HepG2 (cell line): ENCODE measurements around the gene ART5. TPM values are rescaled to one million over a fixed set of nuclear protein-coding genes. Genes with fewer than 3 reads are reported as not detected.

Source experiments
- ATAC-seq: fragments of 200-7000 bp; cut with Tn5 transposase; 3 replicates; pipeline ENCODE4 v1.9.1; 2020; ENCODE audit warnings: mild to moderate bottlenecking, moderate library complexity
- BruUV-seq: library from RNA; stranded (reverse); fragments of 400-500 nt; replicated peaks from 2 replicates; lab custom pipeline; 2021; lab: Mats Ljungman, UMichigan
- CTCF ChIA-PET: fragments of 300-600 bp; formaldehyde crosslinking; extraction: SDS; loops from one replicate; lab custom pipeline; 2021; ENCODE audit warnings: low total read pairs, inconsistent platforms, low intra/inter-chr PET ratio; lab: Yijun Ruan, JAX
- POLR2A ChIA-PET: fragments of 350-600 bp; sonication (Branson Sonifier 250); formaldehyde crosslinking; loops from one replicate; lab custom pipeline; 2020; ENCODE audit warnings: antibody characterized with exemption, inconsistent platforms; lab: Yijun Ruan, JAX
- DNase-seq: peaks from one replicate; pipeline ENCODE4 v3.0.0-alpha.2; 2015; ENCODE audit warnings: low spot score
- FAIRE-seq: peaks from 3 replicates; lab custom pipeline; 2011; peaks lifted over from hg19 to GRCh38; lab: Jason Lieb, UNC
- H2AFZ ChIP-seq: one replicate; pipeline ENCODE4 v1.6.1; 2011; ENCODE audit warnings: low read length, inconsistent platforms
- H3K27ac ChIP-seq: fragments of 300-600 bp; 3 replicates; pipeline ENCODE4 v1.8.0; 2011; ENCODE audit warnings: mixed run types, mild to moderate bottlenecking, mixed read lengths, low read length, inconsistent platforms; ENCODE audit not compliant: insufficient read depth; ENCODE audit errors: extremely low read length
- H3K27me3 ChIP-seq, 2 experiments: fragments of 200-600 bp in 1 of 2; 2 replicates in 1 of 2; 3 replicates in 1 of 2; pipeline versions ENCODE4 v1.6.0 to v1.8.0; 2011; ENCODE audit warnings: low read length in 2 of 2, mild to moderate bottlenecking in 2 of 2, moderate library complexity in 2 of 2, inconsistent platforms in 1 of 2; ENCODE audit not compliant: insufficient read depth in 2 of 2, control insufficient read depth in 1 of 2
- H3K36me3 ChIP-seq, 2 experiments: fragments of 200-600 bp in 1 of 2; replicated peaks in 1 of 2; 2 replicates in 1 of 2; 3 replicates in 1 of 2; pipeline versions ENCODE4 v1.5.1 to v1.8.0; 2011; ENCODE audit warnings: low read length in 2 of 2, inconsistent platforms in 1 of 2; ENCODE audit not compliant: insufficient read depth in 2 of 2, control insufficient read depth in 1 of 2
- H3K4me1 ChIP-seq: 2 replicates; pipeline ENCODE4 v1.5.1; 2012; ENCODE audit warnings: low read length, inconsistent platforms; ENCODE audit not compliant: insufficient read depth
- H3K4me2 ChIP-seq: 2 replicates; pipeline ENCODE4 v1.6.0; 2011; ENCODE audit warnings: low read depth, low read length, inconsistent platforms
- H3K4me3 ChIP-seq, 3 experiments: fragments of 200-600 bp in 1 of 3; sonication (generic), shearing (Covaris generic) in 1 of 3; replicated peaks in 1 of 3; 2 replicates each; pipeline ENCODE4 v1.5.1; 2011 to 2016; ENCODE audit warnings: low read length in 3 of 3, inconsistent platforms in 2 of 3, low read depth in 2 of 3, mild to moderate bottlenecking in 2 of 3, control low read depth in 1 of 3, mixed read lengths in 1 of 3; ENCODE audit not compliant: insufficient read depth in 1 of 3
- H3K79me2 ChIP-seq: one replicate; pipeline ENCODE4 v1.6.1; 2011; ENCODE audit warnings: low read length, inconsistent platforms; ENCODE audit not compliant: insufficient read depth
- H3K9ac ChIP-seq: 2 replicates; pipeline ENCODE4 v1.6.0; 2011; ENCODE audit warnings: mild to moderate bottlenecking, low read depth, low read length, inconsistent platforms; ENCODE audit not compliant: insufficient read depth
- H3K9me3 ChIP-seq: 2 replicates; pipeline ENCODE4 v1.5.1; 2012; ENCODE audit warnings: mild to moderate bottlenecking, low read length
- H4K20me1 ChIP-seq: 2 replicates; pipeline ENCODE4 v1.6.0; 2011; ENCODE audit warnings: inconsistent platforms, mild to moderate bottlenecking, low read length, moderate library complexity; ENCODE audit not compliant: insufficient read depth
- HIC2 ChIP-seq: sonication (generic); formaldehyde crosslinking; IDR thresholded peaks from 2 replicates; pipeline ENCODE4 v1.9.0; 2022; ENCODE audit warnings: low read depth, missing genetic modification reagents
- RNF219 ChIP-seq: sonication (generic); formaldehyde crosslinking; IDR thresholded peaks from 2 replicates; pipeline ENCODE4 v1.5.0; 2020; ENCODE audit warnings: mild to moderate bottlenecking, missing genetic modification reagents
- STAT6 ChIP-seq: sonication (generic); formaldehyde crosslinking; IDR thresholded peaks from 2 replicates; pipeline ENCODE4 v1.4.0; 2020; ENCODE audit warnings: missing genetic modification reagents, mild to moderate bottlenecking, borderline replicate concordance
- TCF12 ChIP-seq, 2 experiments: fragments of 450-650 bp in 1 of 2; sonication (generic) in 1 of 2; formaldehyde crosslinking in 1 of 2; IDR thresholded peaks; 2 replicates each; pipeline versions ENCODE4 v1.6.1 to v1.8.0; 2017 to 2022; ENCODE audit warnings: antibody characterized with exemption in 1 of 2, mild to moderate bottlenecking in 1 of 2, missing genetic modification reagents in 1 of 2, moderate library complexity in 1 of 2
- ZNF510 ChIP-seq: sonication (generic); formaldehyde crosslinking; IDR thresholded peaks from 2 replicates; pipeline ENCODE4 v1.4.0; 2020; ENCODE audit warnings: low read depth, mild to moderate bottlenecking, missing genetic modification reagents
- ZNF652 ChIP-seq: IDR thresholded peaks from 2 replicates; pipeline ENCODE4 v1.6.1; 2016; ENCODE audit warnings: low read depth, borderline replicate concordance
- WGBS: methylation state at CpG from one replicate; pipeline ENCODE4 v1.1.6; 2017; ENCODE audit warnings: low lambda C conversion rate; 5-methylcytosine and 5-hydroxymethylcytosine counted together
- in situ Hi-C: cut with HindIII; loops from 2 replicates; pipeline ENCODE4 v1.10.0; 2017; ENCODE audit warnings: low pct_unique_long_range_greater_than_20kb; ENCODE audit not compliant: extremely low pct_ligation_motif_present
- intact Hi-C: fragments of 100-400 bp; cut with micrococcal nuclease; formaldehyde crosslinking; loops from one replicate; pipeline ENCODE4 v1.10.0; 2022; ENCODE audit not compliant: unreplicated experiment
- polyA plus RNA-seq, 8 experiments: library from polyadenylated mRNA; depleted of rRNA in 3 of 8; stranded (reverse) in 7 of 8; unstranded in 1 of 8; fragments of >200 nt; fragmentation: Illumina TruSeq in 4 of 8; extraction: Trizol in 4 of 8; gene quantifications; 2 replicates each; pipeline versions ENCODE4 v1.2.1 to v1.2.3, GENCODE V29; 2011 to 2016; ENCODE audit warnings: low read depth in 4 of 8, missing spikeins in 1 of 8, mixed read lengths in 1 of 8; ENCODE audit not compliant: insufficient read depth in 1 of 8
- total RNA-seq, 5 experiments: library from RNA; depleted of rRNA; stranded (reverse); fragments of >200 nt; fragmentation: Illumina TruSeq; extraction: Trizol; gene quantifications; 2 replicates each; pipeline ENCODE4 v1.2.3, GENCODE V29; 2016; ENCODE audit warnings: low read depth in 1 of 5

ART5 gene
- total and polyA plus RNA-seq, 2 of the 13 experiments (the other 11 are each of a cell fraction or from before 2014, with no cell fraction given) = 0.55 to 0.93 TPM

GRCh38 chr11:3665336-3666022, 23.7 kb upstream of the ART5 start:
- Histone ChIP-seq H4K20me1 (no peaks in the 10 kb centered on the region), H3K9ac (no peak overlapping the region), H3K4me2 (no peak overlapping the region), H3K27ac (no peak overlapping the region), H2AFZ (no peak overlapping the region), H3K9me3 (no peaks in the 10 kb centered on the region), H3K36me3 (peaks cover 0 to 1% of the 10 kb centered on the region in 2 experiments; a peak in 3 of 5 replicates), H3K4me1 (no peaks in the 10 kb centered on the region), H3K79me2 (no peaks in the 10 kb centered on the region), H3K27me3 (peaks cover 1 to 9% of the 10 kb centered on the region in 2 experiments; a peak in 1 of 5 replicates), H3K4me3 (no peak overlapping the region)
- ATAC-seq = no peak
- ChIA-PET CTCF (no interaction called here), POLR2A (no interaction called here)
- FAIRE-seq = no peak
- no TSS peak for BruUV-seq
- WGBS = 68% methylated on average over 6 of the region's 6 CpGs
- TF ChIP-seq ZNF652 (CRISPR knock-in tag) (no peak), RNF219 (no peak)
- in situ Hi-C loops = no loop called here
- no peak for DNase-seq
- intact Hi-C loops = no loop called here

GRCh38 chr11:3664032-3664630, 22.3 kb upstream of the ART5 start:
- 57% methylated on average over 9 of the region's 10 CpGs for WGBS
- CTCF ChIA-PET = no interaction called here
- H3K9ac ChIP-seq = no peak overlapping the region
- no peak overlapping the region for H3K4me2 ChIP-seq
- intact Hi-C loops = no loop called here
- no peak for DNase-seq
- H3K4me3 ChIP-seq = no peak overlapping the region
- H4K20me1 ChIP-seq = no peaks in the 10 kb centered on the region
- TF ChIP-seq HIC2 (CRISPR knock-in tag) = no peak
- no peak for TF ChIP-seq TCF12 (IDR thresholded peaks at IDR 0.05)
- TF ChIP-seq TCF12 (CRISPR knock-in tag; IDR thresholded peaks at IDR 0.05) = no peak
- TF ChIP-seq STAT6 = no peak
- TF ChIP-seq ZNF510 (CRISPR knock-in tag) = no peak
- H3K4me1 ChIP-seq = no peaks in the 10 kb centered on the region
- POLR2A ChIA-PET = no interaction called here
- in situ Hi-C loops = no loop called here
- BruUV-seq = no TSS peak
- H3K36me3 ChIP-seq = no peaks in the 10 kb centered on the region; a peak in 1 of 5 replicates
- H2AFZ ChIP-seq = no peak overlapping the region
- no peak for ATAC-seq
- no peak for FAIRE-seq
- H3K9me3 ChIP-seq = no peaks in the 10 kb centered on the region
- H3K27ac ChIP-seq = no peak overlapping the region
- H3K27me3 ChIP-seq = peaks cover 3 to 22% of the 10 kb centered on the region in 2 experiments; a peak in 2 of 5 replicates
- no peaks in the 10 kb centered on the region for H3K79me2 ChIP-seq
